ENCODE data around the gene OSBP2. TPM values are rescaled to one million over a fixed set of nuclear protein-coding genes. Genes with fewer than 3 reads are reported as not detected.

OSBP2 gene
- total and polyA plus RNA-seq, 3 donors from 2014 or later, result 39.5 to 68.0 (median 45.4) TPM

DNA sequence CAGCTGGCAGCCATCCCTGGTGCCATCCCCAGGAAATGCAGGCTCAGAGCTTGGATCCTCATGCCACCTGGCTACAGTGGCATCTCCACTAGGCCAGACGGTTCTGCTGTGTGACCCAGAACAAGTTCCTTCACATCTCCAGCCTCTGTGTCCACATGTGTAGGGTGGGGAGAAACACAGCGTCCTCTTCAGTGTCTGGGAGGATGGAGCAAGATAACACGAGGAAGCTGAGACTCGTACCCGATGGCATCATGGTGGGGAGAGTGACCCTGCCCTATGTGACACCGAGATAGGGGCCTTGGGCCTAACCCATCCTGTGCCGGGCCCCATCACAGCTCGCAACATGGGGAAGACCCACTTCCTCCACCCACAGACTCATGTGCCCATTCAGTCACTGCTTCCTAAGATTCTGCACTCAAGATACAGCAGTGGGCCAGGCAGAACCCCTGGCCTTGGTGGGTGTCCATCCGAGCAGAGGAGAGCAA, 195.4 kb downstream of the OSBP2 start:
- Histone ChIP-seq H3K4me3 (no peak overlapping the region), H3K27me3 (no peaks in the 10 kb centered on the region), H3K27ac (no peak overlapping the region), H3K36me3 (ENCODE audit: low read depth, missing control alignments) (no peaks in the 10 kb centered on the region), H3K4me1 (no peaks in the 10 kb centered on the region), H3K9me3 (no peaks in the 10 kb centered on the region)
- 82 to 92% methylated on average over 3 to 9 of the region's 9 CpGs for WGBS, 2 donors
- intact Hi-C loops (cut with DNase I; ENCODE audit: low total_unique reads), result no loop called here
- no peak for TF ChIP-seq POLR2A (IDR thresholded peaks at IDR 0.05)
- TF ChIP-seq, protein P1, sequence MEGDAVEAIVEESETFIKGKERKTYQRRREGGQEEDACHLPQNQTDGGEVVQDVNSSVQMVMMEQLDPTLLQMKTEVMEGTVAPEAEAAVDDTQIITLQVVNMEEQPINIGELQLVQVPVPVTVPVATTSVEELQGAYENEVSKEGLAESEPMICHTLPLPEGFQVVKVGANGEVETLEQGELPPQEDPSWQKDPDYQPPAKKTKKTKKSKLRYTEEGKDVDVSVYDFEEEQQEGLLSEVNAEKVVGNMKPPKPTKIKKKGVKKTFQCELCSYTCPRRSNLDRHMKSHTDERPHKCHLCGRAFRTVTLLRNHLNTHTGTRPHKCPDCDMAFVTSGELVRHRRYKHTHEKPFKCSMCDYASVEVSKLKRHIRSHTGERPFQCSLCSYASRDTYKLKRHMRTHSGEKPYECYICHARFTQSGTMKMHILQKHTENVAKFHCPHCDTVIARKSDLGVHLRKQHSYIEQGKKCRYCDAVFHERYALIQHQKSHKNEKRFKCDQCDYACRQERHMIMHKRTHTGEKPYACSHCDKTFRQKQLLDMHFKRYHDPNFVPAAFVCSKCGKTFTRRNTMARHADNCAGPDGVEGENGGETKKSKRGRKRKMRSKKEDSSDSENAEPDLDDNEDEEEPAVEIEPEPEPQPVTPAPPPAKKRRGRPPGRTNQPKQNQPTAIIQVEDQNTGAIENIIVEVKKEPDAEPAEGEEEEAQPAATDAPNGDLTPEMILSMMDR (IDR thresholded peaks at IDR 0.05), result no peak
- DNase-seq, result no peak

DNA sequence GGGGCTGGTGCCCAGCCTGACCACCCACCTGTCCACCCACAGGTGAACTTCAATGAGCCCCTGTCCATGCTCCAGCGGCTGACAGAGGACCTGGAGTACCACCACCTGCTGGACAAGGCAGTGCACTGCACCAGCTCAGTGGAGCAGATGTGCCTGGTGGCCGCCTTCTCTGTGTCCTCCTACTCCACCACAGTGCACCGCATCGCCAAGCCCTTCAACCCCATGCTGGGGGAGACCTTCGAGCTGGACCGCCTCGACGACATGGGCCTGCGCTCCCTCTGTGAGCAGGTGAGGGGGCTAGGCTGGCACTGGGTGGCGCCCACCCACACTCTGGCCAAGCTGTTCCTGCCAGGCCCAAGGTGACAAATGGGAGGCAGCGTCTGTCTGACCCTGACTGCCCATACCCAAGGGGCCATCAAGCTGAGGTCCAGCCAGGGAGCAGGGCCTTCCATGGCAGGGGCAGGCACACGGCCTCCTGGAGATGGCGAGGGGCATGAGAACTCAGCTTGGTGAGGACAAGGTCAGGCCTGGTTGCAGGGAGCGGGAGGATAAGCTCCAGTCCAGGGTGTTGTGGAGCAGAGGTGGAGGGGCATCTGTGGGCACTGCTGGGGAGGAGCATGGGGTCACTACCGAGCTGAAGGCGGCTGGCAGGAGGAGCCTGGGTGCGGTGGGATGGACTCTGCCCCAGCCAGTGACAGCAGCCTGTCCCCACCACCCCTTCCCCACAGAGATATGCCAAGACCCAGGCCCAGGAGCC, 196.2 kb downstream of the OSBP2 start:
- Histone ChIP-seq H3K27me3 (no peaks in the 10 kb centered on the region), H3K9me3 (no peaks in the 10 kb centered on the region), H3K4me1 (no peaks in the 10 kb centered on the region), H3K36me3 (ENCODE audit: low read depth, missing control alignments) (no peaks in the 10 kb centered on the region), H3K27ac (no peak overlapping the region), H3K4me3 (no peak overlapping the region)
- TF ChIP-seq, protein P1 (IDR thresholded peaks at IDR 0.05), result peak; percentile 22 to 69 (median 56)
- TF ChIP-seq POLR2A (IDR thresholded peaks at IDR 0.05), result no peak
- intact Hi-C loops (cut with DNase I; ENCODE audit: low total_unique reads), result no loop called here
- peak; percentile 56 for DNase-seq
- 89 to 96% methylated on average over 7 to 17 of the region's 17 CpGs for WGBS, 2 donors

GRCh38 chr22:30891443-30891755, 196.7 kb downstream of the OSBP2 start:
- Histone ChIP-seq H3K27ac (no peak overlapping the region), H3K4me1 (no peaks in the 10 kb centered on the region), H3K9me3 (no peaks in the 10 kb centered on the region), H3K4me3 (no peak overlapping the region), H3K27me3 (no peaks in the 10 kb centered on the region), H3K36me3 (ENCODE audit: low read depth, missing control alignments) (no peaks in the 10 kb centered on the region)
- TF ChIP-seq, protein P1 (IDR thresholded peaks at IDR 0.05), result no peak
- TF ChIP-seq POLR2A (IDR thresholded peaks at IDR 0.05), result no peak
- intact Hi-C loops (cut with DNase I; ENCODE audit: low total_unique reads), result no loop called here
- WGBS, 2 donors, result 77 to 89% methylated on average over 5 to 8 of the region's 8 CpGs
- no peak for DNase-seq

- 89% methylated on average over 6 of the region's 6 CpGs for WGBS, 2 donors
- no peaks in the 10 kb centered on the region for H3K36me3 ChIP-seq (ENCODE audit: low read depth, missing control alignments)
- no peak for DNase-seq
- no peak overlapping the region for H3K27ac ChIP-seq
- no peaks in the 10 kb centered on the region for H3K27me3 ChIP-seq
- H3K4me3 ChIP-seq, result no peak overlapping the region
- TF ChIP-seq, protein P1 (IDR thresholded peaks at IDR 0.05), result no peak
- no peak for TF ChIP-seq POLR2A (IDR thresholded peaks at IDR 0.05)
- H3K4me1 ChIP-seq, result no peaks in the 10 kb centered on the region
- intact Hi-C loops (cut with DNase I; ENCODE audit: low total_unique reads), result no loop called here
- H3K9me3 ChIP-seq, result no peaks in the 10 kb centered on the region
Observed at GRCh38 chr22:30891781-30892180, 197.1 kb downstream of the OSBP2 start.

- 93 to 96% methylated on average over 8 of the region's 8 CpGs for WGBS, 2 donors
- H3K9me3 ChIP-seq, result no peaks in the 10 kb centered on the region
- H3K27ac ChIP-seq, result no peak overlapping the region
- intact Hi-C loops (cut with DNase I; ENCODE audit: low total_unique reads), result no loop called here
- no peak for DNase-seq
- no peaks in the 10 kb centered on the region for H3K27me3 ChIP-seq
- H3K4me3 ChIP-seq, result no peak overlapping the region
- no peaks in the 10 kb centered on the region for H3K36me3 ChIP-seq (ENCODE audit: low read depth, missing control alignments)
- H3K4me1 ChIP-seq, result no peaks in the 10 kb centered on the region
- TF ChIP-seq POLR2A (IDR thresholded peaks at IDR 0.05), result no peak
- TF ChIP-seq, protein P1 (IDR thresholded peaks at IDR 0.05), result no peak
Observed at GRCh38 chr22:30892286-30892685, 197.6 kb downstream of the OSBP2 start.

Data from testis (tissue), 3 donors.